ENCODE measurements around the gene BSDC1. TPM values are rescaled to one million over a fixed set of nuclear protein-coding genes. Genes with fewer than 3 reads are reported as not detected.

The BSDC1 gene
- total and polyA plus RNA-seq, 12 donors, result 21.4 to 49.4 (median 44.3) TPM

GRCh38 chr1:32316903-32317277 lies 77.4 kb downstream of the BSDC1 start:
- no peaks in the 10 kb centered on the region for H3K27me3 ChIP-seq
- 71 to 81% methylated on average over 3 of the region's 3 CpGs for WGBS, 2 donors
- H3K27ac ChIP-seq, result no peak overlapping the region
- intact Hi-C loops (cut with DNase I), result loop anchor here in 5 of 10 donors (5.0 to 10.0 kb wide), 3 partner anchors 75 to 102 kb away; partner anchors contain the start of genes EIF3I (in 4 of the 5) and TMEM234 (in 4 of the 5)
- DNase-seq (no peak), ATAC-seq (no peak)
- no peaks in the 10 kb centered on the region for H3K9me3 ChIP-seq
- no peak overlapping the region for H3K4me3 ChIP-seq
- TF ChIP-seq, protein P1, sequence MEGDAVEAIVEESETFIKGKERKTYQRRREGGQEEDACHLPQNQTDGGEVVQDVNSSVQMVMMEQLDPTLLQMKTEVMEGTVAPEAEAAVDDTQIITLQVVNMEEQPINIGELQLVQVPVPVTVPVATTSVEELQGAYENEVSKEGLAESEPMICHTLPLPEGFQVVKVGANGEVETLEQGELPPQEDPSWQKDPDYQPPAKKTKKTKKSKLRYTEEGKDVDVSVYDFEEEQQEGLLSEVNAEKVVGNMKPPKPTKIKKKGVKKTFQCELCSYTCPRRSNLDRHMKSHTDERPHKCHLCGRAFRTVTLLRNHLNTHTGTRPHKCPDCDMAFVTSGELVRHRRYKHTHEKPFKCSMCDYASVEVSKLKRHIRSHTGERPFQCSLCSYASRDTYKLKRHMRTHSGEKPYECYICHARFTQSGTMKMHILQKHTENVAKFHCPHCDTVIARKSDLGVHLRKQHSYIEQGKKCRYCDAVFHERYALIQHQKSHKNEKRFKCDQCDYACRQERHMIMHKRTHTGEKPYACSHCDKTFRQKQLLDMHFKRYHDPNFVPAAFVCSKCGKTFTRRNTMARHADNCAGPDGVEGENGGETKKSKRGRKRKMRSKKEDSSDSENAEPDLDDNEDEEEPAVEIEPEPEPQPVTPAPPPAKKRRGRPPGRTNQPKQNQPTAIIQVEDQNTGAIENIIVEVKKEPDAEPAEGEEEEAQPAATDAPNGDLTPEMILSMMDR (IDR thresholded peaks at IDR 0.05), result no peak
- H3K4me1 ChIP-seq, result peaks cover 0 to 23% (median 11%) of the 10 kb centered on the region in 9 donors
- H3K36me3 ChIP-seq, result peaks cover 0 to 55% (median 9%) of the 10 kb centered on the region in 9 donors

Other genes starting within 250 kb of the BSDC1 start
- gene TXLNA, start 214.8 kb downstream of the BSDC1 start, total RNA-seq, result 10 to 100 TPM; 13.7 to 28.9 (median 17.3) TPM
- 10 to 100 TPM in 1 of 2 donors, 1 to 10 TPM in 1; 7.5 to 11.7 TPM for gene TXLNA, start 214.8 kb downstream of the BSDC1 start, polyA plus RNA-seq
- gene CCDC28B, start 193.8 kb downstream of the BSDC1 start, total RNA-seq, result 10 to 100 TPM; 11.8 to 25.5 (median 16.3) TPM
- 10 to 100 TPM; 21.3 to 42.7 TPM for gene CCDC28B, start 193.8 kb downstream of the BSDC1 start, polyA plus RNA-seq
- 1 to 10 TPM in 4 of 10 donors, under 1 TPM in 6; 0.34 to 1.2 (median 0.90) TPM for gene IQCC, start 188.8 kb downstream of the BSDC1 start, total RNA-seq
- gene IQCC, start 188.8 kb downstream of the BSDC1 start, polyA plus RNA-seq, result 1 to 10 TPM in 1 of 2 donors, under 1 TPM in 1; 0.87 to 2.0 TPM
- not detected for gene DCDC2B, start 185.4 kb downstream of the BSDC1 start, total RNA-seq
- gene DCDC2B, start 185.4 kb downstream of the BSDC1 start, polyA plus RNA-seq, result not detected
- gene TMEM234, start 172.1 kb downstream of the BSDC1 start, total RNA-seq, result 10 to 100 TPM in 6 of 10 donors, 1 to 10 TPM in 4; 8.1 to 12.8 (median 11.1) TPM
- 10 to 100 TPM; 14.9 to 19.6 TPM for gene TMEM234, start 172.1 kb downstream of the BSDC1 start, polyA plus RNA-seq
- gene EIF3I, start 172.0 kb downstream of the BSDC1 start, total RNA-seq, result 100 to 1,000 TPM in 7 of 10 donors, 10 to 100 TPM in 3; 90.3 to 138 (median 103) TPM
- 100 to 1,000 TPM; 140 to 342 TPM for gene EIF3I, start 172.0 kb downstream of the BSDC1 start, polyA plus RNA-seq
- 10 to 100 TPM in 1 of 10 donors, 1 to 10 TPM in 9; 1.0 to 12.5 (median 3.9) TPM for gene FAM167B, start 147.2 kb downstream of the BSDC1 start, total RNA-seq
- 10 to 100 TPM; 13.5 to 17.3 TPM for gene FAM167B, start 147.2 kb downstream of the BSDC1 start, polyA plus RNA-seq
- gene LCK, start 143.2 kb downstream of the BSDC1 start, total RNA-seq, result 1 to 10 TPM in 4 of 10 donors, under 1 TPM in 6; 0.25 to 7.1 (median 0.86) TPM
- gene LCK, start 143.2 kb downstream of the BSDC1 start, polyA plus RNA-seq, result under 1 TPM; 0.29 to 0.39 TPM
- 10 to 100 TPM; 27.5 to 43.5 (median 33.0) TPM for gene HDAC1, start 102.4 kb downstream of the BSDC1 start, total RNA-seq
- 10 to 100 TPM; 29.6 to 33.9 TPM for gene HDAC1, start 102.4 kb downstream of the BSDC1 start, polyA plus RNA-seq
- 10 to 100 TPM in 8 of 10 donors, 1 to 10 TPM in 2; 6.3 to 27.4 (median 13.2) TPM for gene MARCKSL1, start 58.2 kb downstream of the BSDC1 start, total RNA-seq
- gene MARCKSL1, start 58.2 kb downstream of the BSDC1 start, polyA plus RNA-seq, result 10 to 100 TPM; 21.1 to 61.1 TPM
- gene FAM229A, start 32.0 kb downstream of the BSDC1 start, total RNA-seq, result 1 to 10 TPM in 9 of 10 donors, under 1 TPM in 1; 0.93 to 5.2 (median 2.2) TPM
- gene FAM229A, start 32.0 kb downstream of the BSDC1 start, polyA plus RNA-seq, result 10 to 100 TPM in 1 of 2 donors, 1 to 10 TPM in 1; 2.8 to 13.4 TPM
- 1 to 10 TPM in 7 of 10 donors, under 1 TPM in 3; 0.47 to 5.8 (median 1.7) TPM for gene TSSK3, start 31.9 kb downstream of the BSDC1 start, total RNA-seq
- 1 to 10 TPM in 1 of 2 donors, under 1 TPM in 1; 0.10 to 4.4 TPM for gene TSSK3, start 31.9 kb downstream of the BSDC1 start, polyA plus RNA-seq
- under 1 TPM in 5 of 10 donors, not detected in 5; 0.02 to 0.04 (median 0.02) TPM for gene ZBTB8B, start 70.6 kb upstream of the BSDC1 start, total RNA-seq
- under 1 TPM in 1 of 2 donors, not detected in 1; under 0.01 TPM for gene ZBTB8B, start 70.6 kb upstream of the BSDC1 start, polyA plus RNA-seq
- 1 to 10 TPM; 2.7 to 3.8 (median 3.1) TPM for gene ZBTB8A, start 145.0 kb upstream of the BSDC1 start, total RNA-seq
- gene ZBTB8A, start 145.0 kb upstream of the BSDC1 start, polyA plus RNA-seq, result 1 to 10 TPM; 1.7 to 1.8 TPM

Measured in heart right ventricle (tissue), 16 donors.